ENCODE data around the gene LRRC4C. TPM values are rescaled to one million over a fixed set of nuclear protein-coding genes. Genes with fewer than 3 reads are reported as not detected.

Gene LRRC4C
- total and polyA plus RNA-seq, 4 experiments from 2014 or later = not detected

DNA sequence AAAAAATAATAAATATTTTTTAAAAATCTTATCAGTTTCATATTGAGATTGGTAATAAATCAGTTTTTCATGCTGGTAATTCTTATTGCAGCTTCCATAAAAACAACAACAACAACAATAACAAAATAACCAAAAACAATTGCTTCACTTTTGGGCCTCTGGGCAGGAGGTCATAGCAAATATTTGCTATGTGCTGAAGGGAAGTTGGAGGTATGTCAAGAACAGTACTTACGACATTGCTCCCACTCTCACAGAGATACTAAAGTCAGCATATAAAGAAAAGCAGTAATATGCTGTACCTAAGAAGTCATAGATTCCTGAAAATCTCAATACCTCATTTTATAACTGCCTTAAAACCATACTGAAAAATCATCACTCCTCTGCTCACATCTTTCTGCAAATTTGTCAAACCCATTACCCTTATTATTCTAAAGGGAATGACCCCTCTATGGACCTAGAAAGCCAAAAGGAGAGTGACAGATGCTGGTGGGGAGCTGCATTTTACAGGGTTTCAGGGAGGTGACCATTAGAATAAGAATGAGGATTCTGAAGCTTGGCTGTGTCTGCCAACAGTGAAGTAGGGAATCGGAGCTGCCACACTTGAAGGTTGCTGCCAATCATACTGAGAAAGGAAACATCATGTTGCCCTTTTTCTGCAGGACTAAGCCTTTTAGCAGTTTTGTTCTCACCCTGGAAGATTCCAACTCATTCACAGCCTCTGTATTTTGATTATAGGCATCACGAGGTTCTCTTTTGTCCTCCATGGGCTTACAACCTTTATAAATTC is 742.9 kb downstream of the LRRC4C start:
- Mint-ChIP-seq H3K27me3 (no peaks in the 10 kb centered on the region), H3K4me1 (no peaks in the 10 kb centered on the region), H3K27ac (no peak overlapping the region), H3K36me3 (no peaks in the 10 kb centered on the region), H3K4me3 (no peak overlapping the region), H3K9me3 (peaks cover 0 to 19% (median 9%) of the 10 kb centered on the region in 8 donors)
- DNase-seq = no peak
- H3K27ac ChIP-seq (ENCODE audit: low read depth, low read length) = no peak overlapping the region
- no peak overlapping the region for H3K4me3 ChIP-seq (ENCODE audit: low read length in 2 of 2)
- H3K27me3 ChIP-seq (ENCODE audit: insufficient read depth, low read length) = no peaks in the 10 kb centered on the region
- no peaks in the 10 kb centered on the region for H3K9me3 ChIP-seq (ENCODE audit: control insufficient read depth in 1 of 2, low read length in 2 of 2)
- POLR2A ChIA-PET (ENCODE audit: partially characterized antibody) = interaction anchor here (0.5 kb wide), 1 partner anchor 21 kb away, joined by 3 read pairs; no protein-coding TSS in a partner anchor
- no peaks in the 10 kb centered on the region for H3K4me1 ChIP-seq (ENCODE audit: insufficient read depth, low read length)
- CTCF ChIA-PET (ENCODE audit: partially characterized antibody) = no interaction called here
- no peaks in the 10 kb centered on the region for H3K36me3 ChIP-seq (ENCODE audit: insufficient read depth, low read length)
- intact Hi-C loops (cut with micrococcal nuclease) = no loop called here

DNA sequence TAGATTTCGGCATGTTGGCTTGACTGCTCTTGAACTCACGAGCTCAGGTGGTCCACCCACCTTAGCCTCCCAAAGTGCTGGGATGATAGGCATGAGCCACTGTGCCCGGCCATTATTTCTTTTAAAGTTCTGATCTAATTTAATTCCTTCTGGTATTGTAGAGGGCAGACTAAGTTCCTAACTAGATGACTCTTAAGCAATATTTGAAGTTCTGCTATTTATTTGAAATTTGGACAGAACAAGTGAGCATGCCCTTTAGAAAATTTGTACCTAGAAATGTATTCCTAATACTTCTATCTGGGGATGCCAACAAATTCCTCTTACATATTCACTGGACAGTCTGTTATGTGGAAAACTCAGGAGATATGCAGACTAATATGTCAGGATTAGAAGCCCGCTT is 746.4 kb downstream of the LRRC4C start:
- no peaks in the 10 kb centered on the region for H3K4me1 Mint-ChIP-seq
- intact Hi-C loops (cut with micrococcal nuclease) = no loop called here
- no peak overlapping the region for H3K4me3 Mint-ChIP-seq
- H3K36me3 Mint-ChIP-seq = no peaks in the 10 kb centered on the region
- Histone ChIP-seq H3K27me3 (ENCODE audit: insufficient read depth, low read length) (no peaks in the 10 kb centered on the region), H3K9me3 (ENCODE audit: control insufficient read depth in 1 of 2, low read length in 2 of 2) (no peaks in the 10 kb centered on the region), H3K36me3 (ENCODE audit: insufficient read depth, low read length) (no peaks in the 10 kb centered on the region), H3K27ac (ENCODE audit: low read depth, low read length) (no peak overlapping the region), H3K4me1 (ENCODE audit: insufficient read depth, low read length) (no peaks in the 10 kb centered on the region), H3K4me3 (ENCODE audit: low read length in 2 of 2) (no peak overlapping the region)
- no peaks in the 10 kb centered on the region for H3K27me3 Mint-ChIP-seq
- POLR2A ChIA-PET (ENCODE audit: partially characterized antibody) = interaction anchor here (0.7 kb wide), 1 partner anchor 1869 kb away, joined by 3 read pairs; no protein-coding TSS in a partner anchor
- CTCF ChIA-PET (ENCODE audit: partially characterized antibody) = no interaction called here
- H3K9me3 Mint-ChIP-seq = peaks cover 3 to 19% (median 14%) of the 10 kb centered on the region in 8 donors
- H3K27ac Mint-ChIP-seq = no peak overlapping the region
- DNase-seq = no peak

DNA sequence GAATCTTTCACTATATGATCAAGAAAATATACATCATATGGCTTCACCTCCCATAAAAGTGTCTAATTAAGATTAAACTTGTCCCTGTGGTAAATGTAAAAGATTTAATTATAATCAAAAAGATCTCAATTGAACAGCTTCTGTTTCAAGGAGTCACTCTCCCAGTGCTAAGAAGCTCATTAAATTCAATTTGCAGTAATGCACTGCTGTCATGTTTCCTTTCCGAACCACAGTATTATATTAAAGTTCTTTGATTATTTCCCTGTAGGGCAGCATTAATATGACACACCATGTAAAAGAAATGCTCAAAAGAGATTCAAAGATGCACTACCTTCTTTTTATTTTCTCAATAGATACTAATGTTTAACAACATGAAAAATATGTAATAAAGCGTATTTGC is 758.4 kb downstream of the LRRC4C start:
- Histone ChIP-seq H3K27ac (ENCODE audit: low read depth, low read length) (no peak overlapping the region), H3K36me3 (ENCODE audit: insufficient read depth, low read length) (no peaks in the 10 kb centered on the region), H3K9me3 (ENCODE audit: control insufficient read depth in 1 of 2, low read length in 2 of 2) (no peaks in the 10 kb centered on the region), H3K4me1 (ENCODE audit: insufficient read depth, low read length) (no peaks in the 10 kb centered on the region), H3K27me3 (ENCODE audit: insufficient read depth, low read length) (no peaks in the 10 kb centered on the region), H3K4me3 (ENCODE audit: low read length in 2 of 2) (no peak overlapping the region)
- Mint-ChIP-seq H3K27ac (no peak overlapping the region), H3K27me3 (no peaks in the 10 kb centered on the region), H3K9me3 (peaks cover 0 to 14% (median 7%) of the 10 kb centered on the region in 8 donors), H3K4me1 (no peaks in the 10 kb centered on the region), H3K4me3 (no peak overlapping the region), H3K36me3 (no peaks in the 10 kb centered on the region)
- intact Hi-C loops (cut with micrococcal nuclease) = no loop called here
- CTCF ChIA-PET (ENCODE audit: partially characterized antibody) = no interaction called here
- POLR2A ChIA-PET (ENCODE audit: partially characterized antibody) = no interaction called here
- no peak for DNase-seq

DNA sequence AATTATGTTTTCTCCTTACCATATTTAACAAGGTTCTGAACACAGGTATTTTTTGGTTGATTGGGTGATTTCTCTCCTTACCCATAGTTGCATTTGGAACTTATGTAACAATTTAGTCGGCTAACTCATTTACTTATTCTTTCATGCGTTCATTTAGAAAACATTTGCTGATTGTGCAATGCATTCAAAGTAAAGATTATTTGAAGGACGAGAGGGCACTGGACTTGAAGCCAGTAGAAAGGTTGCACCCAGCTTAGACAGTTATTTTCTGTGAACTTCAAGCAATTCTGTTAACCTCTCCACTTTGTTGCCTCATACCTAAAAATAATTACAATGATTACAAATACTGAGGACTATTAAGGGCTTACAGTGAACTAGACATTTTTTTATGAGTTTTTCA is 769.6 kb downstream of the LRRC4C start:
- no peak for DNase-seq
- Histone ChIP-seq H3K27ac (ENCODE audit: low read depth, low read length) (no peak overlapping the region), H3K36me3 (ENCODE audit: insufficient read depth, low read length) (no peaks in the 10 kb centered on the region), H3K4me3 (ENCODE audit: low read length in 2 of 2) (no peak overlapping the region), H3K4me1 (ENCODE audit: insufficient read depth, low read length) (no peaks in the 10 kb centered on the region), H3K9me3 (ENCODE audit: control insufficient read depth in 1 of 2, low read length in 2 of 2) (no peaks in the 10 kb centered on the region), H3K27me3 (ENCODE audit: insufficient read depth, low read length) (no peaks in the 10 kb centered on the region)
- POLR2A ChIA-PET (ENCODE audit: partially characterized antibody) = no interaction called here
- Mint-ChIP-seq H3K4me3 (no peak overlapping the region), H3K27me3 (no peaks in the 10 kb centered on the region), H3K27ac (no peak overlapping the region), H3K4me1 (no peaks in the 10 kb centered on the region), H3K36me3 (no peaks in the 10 kb centered on the region), H3K9me3 (peaks cover 0 to 17% (median 6%) of the 10 kb centered on the region in 8 donors)
- intact Hi-C loops (cut with micrococcal nuclease) = no loop called here
- CTCF ChIA-PET (ENCODE audit: partially characterized antibody) = no interaction called here

DNA sequence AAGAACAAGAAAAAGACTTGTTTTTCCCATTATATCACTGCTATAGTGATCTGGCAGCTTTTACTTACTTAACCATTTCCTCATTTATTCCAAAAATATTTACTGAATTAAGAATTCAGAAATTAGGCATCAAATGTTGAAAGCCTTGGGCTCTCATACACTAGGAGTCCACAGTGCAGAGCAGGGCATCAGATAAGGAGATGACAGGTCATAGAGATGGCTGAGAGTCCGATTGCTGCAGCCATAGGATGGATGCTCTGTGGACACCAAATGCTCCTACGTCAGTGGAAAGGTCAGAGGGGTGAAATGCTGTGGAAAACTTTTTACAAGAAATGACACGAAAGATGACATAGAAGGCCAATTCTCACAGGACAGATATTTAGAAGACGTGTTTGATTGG is 771.1 kb downstream of the LRRC4C start:
- ChIA-PET POLR2A (ENCODE audit: partially characterized antibody) (no interaction called here), CTCF (ENCODE audit: partially characterized antibody) (no interaction called here)
- Mint-ChIP-seq H3K27me3 (no peaks in the 10 kb centered on the region), H3K27ac (no peak overlapping the region), H3K4me1 (no peaks in the 10 kb centered on the region), H3K9me3 (peaks cover 2 to 16% (median 5%) of the 10 kb centered on the region in 8 donors), H3K4me3 (no peak overlapping the region), H3K36me3 (no peaks in the 10 kb centered on the region)
- Histone ChIP-seq H3K27ac (ENCODE audit: low read depth, low read length) (no peak overlapping the region), H3K9me3 (ENCODE audit: control insufficient read depth in 1 of 2, low read length in 2 of 2) (no peaks in the 10 kb centered on the region), H3K4me1 (ENCODE audit: insufficient read depth, low read length) (no peaks in the 10 kb centered on the region), H3K36me3 (ENCODE audit: insufficient read depth, low read length) (no peaks in the 10 kb centered on the region), H3K27me3 (ENCODE audit: insufficient read depth, low read length) (no peaks in the 10 kb centered on the region), H3K4me3 (ENCODE audit: low read length in 2 of 2) (no peak overlapping the region)
- intact Hi-C loops (cut with micrococcal nuclease) = no loop called here
- no peak for DNase-seq

DNA sequence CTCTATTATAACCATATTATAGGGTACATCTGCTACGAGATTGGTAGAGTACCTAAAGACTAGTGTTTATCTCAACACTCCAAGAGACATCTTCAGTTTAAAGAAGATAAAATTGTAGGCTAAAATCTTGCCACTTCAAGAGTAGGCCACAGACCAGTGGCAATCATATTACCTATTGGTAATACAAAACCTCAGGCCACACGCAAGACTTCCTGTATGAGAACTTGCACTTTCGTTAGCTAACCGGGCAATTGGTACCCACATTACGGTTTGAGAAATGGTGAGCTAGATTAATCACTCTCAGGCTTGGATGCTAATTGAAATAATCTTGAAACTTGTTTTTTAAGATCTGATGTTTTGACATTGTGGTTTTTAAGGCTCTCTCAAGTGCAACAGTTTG is 772.7 kb downstream of the LRRC4C start:
- no peak for DNase-seq
- no peak overlapping the region for H3K27ac ChIP-seq (ENCODE audit: low read depth, low read length)
- H3K27ac Mint-ChIP-seq = no peak overlapping the region
- no peaks in the 10 kb centered on the region for H3K27me3 Mint-ChIP-seq
- ChIA-PET POLR2A (ENCODE audit: partially characterized antibody) (no interaction called here), CTCF (ENCODE audit: partially characterized antibody) (no interaction called here)
- no peaks in the 10 kb centered on the region for H3K4me1 Mint-ChIP-seq
- no peaks in the 10 kb centered on the region for H3K36me3 ChIP-seq (ENCODE audit: insufficient read depth, low read length)
- H3K27me3 ChIP-seq (ENCODE audit: insufficient read depth, low read length) = no peaks in the 10 kb centered on the region
- no peak overlapping the region for H3K4me3 ChIP-seq (ENCODE audit: low read length in 2 of 2)
- H3K9me3 ChIP-seq (ENCODE audit: control insufficient read depth in 1 of 2, low read length in 2 of 2) = no peaks in the 10 kb centered on the region
- peaks cover 2 to 15% (median 8%) of the 10 kb centered on the region in 8 donors for H3K9me3 Mint-ChIP-seq
- no peaks in the 10 kb centered on the region for H3K36me3 Mint-ChIP-seq
- intact Hi-C loops (cut with micrococcal nuclease) = no loop called here
- no peak overlapping the region for H3K4me3 Mint-ChIP-seq
- no peaks in the 10 kb centered on the region for H3K4me1 ChIP-seq (ENCODE audit: insufficient read depth, low read length)

DNA sequence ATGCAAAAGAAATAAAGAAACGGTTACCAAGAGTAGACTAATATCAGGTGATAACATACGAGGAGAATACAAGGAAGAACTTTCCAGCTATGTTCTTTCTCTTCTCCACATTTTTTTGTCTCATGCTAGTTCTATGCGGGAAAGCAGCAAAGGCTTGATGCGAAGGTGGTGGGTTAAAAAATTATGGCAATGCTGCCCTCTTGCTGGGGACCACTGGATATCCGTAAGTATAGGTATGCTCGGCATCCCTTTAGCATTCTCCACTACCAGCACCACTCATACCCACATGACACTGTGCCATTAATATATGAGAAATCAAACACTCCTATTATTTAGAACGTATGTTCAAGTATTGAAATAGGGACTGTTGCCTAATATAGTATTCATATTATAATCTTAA is 776.4 kb downstream of the LRRC4C start:
- Histone ChIP-seq H3K9me3 (ENCODE audit: control insufficient read depth in 1 of 2, low read length in 2 of 2) (no peaks in the 10 kb centered on the region), H3K27ac (ENCODE audit: low read depth, low read length) (no peak overlapping the region), H3K36me3 (ENCODE audit: insufficient read depth, low read length) (no peaks in the 10 kb centered on the region), H3K4me3 (ENCODE audit: low read length in 2 of 2) (no peak overlapping the region), H3K27me3 (ENCODE audit: insufficient read depth, low read length) (no peaks in the 10 kb centered on the region), H3K4me1 (ENCODE audit: insufficient read depth, low read length) (no peaks in the 10 kb centered on the region)
- H3K36me3 Mint-ChIP-seq = no peaks in the 10 kb centered on the region
- peaks cover 2 to 26% (median 13%) of the 10 kb centered on the region in 8 donors for H3K9me3 Mint-ChIP-seq
- intact Hi-C loops (cut with micrococcal nuclease) = no loop called here
- DNase-seq = no peak
- H3K4me1 Mint-ChIP-seq = no peaks in the 10 kb centered on the region
- no peaks in the 10 kb centered on the region for H3K27me3 Mint-ChIP-seq
- no peak overlapping the region for H3K4me3 Mint-ChIP-seq
- no peak overlapping the region for H3K27ac Mint-ChIP-seq
- ChIA-PET CTCF (ENCODE audit: partially characterized antibody) (no interaction called here), POLR2A (ENCODE audit: partially characterized antibody) (no interaction called here)
